Measurements from ENCODE around the gene RFNG. TPM values are rescaled to one million over a fixed set of nuclear protein-coding genes. Genes with fewer than 3 reads are reported as not detected.
A peak's percentile ranks its signal among the peaks of the same experiment; 100 is the strongest.

RFNG gene
- total RNA-seq, 4 donors from 2014 or later: 36.0 to 49.0 (median 38.3) TPM

- peak in 3 of 6 experiments; percentile 43 to 48 (median 46) for TF ChIP-seq CTCF (IDR thresholded peaks at IDR 0.05)
- TF ChIP-seq POLR2A (IDR thresholded peaks at IDR 0.05): peak; percentile 94 to 98
- Histone ChIP-seq H3K36me3 (peaks cover 21 to 22% of the 10 kb centered on the region in 2 donors), H3K9me3 (no peaks in the 10 kb centered on the region), H3K27ac (peak within 1 kb of the TSS; percentile 89 to 97 (median 94)), H3K4me3 (replicated peaks in 1 of 3) (peak within 1 kb of the TSS; percentile 47 to 86 (median 77)), H3K4me1 (peaks cover 21 to 42% of the 10 kb centered on the region in 2 donors), H3K27me3 (no peaks in the 10 kb centered on the region)
- no CpG with 5 or more reads among the region's 124 CpGs for WGBS, 2 donors
- peak; percentile 95 to 96 for DNase-seq
- intact Hi-C loops (cut with DNase I): no loop called here
These were observed 46.7 kb upstream of the RFNG start, which contains the start of gene FASN for GRCh38 chr17:82098169-82098938. Gene FASN, minus strand, starts transcription at chr17:82098236. Its CDS starts 1,791 bp downstream, at chr17:82096445.

GRCh38 chr17:82097919-82098168 lies 46.2 kb upstream of the RFNG start:
- 3% methylated on average over 16 of the region's 36 CpGs; no CpG with 5 or more reads in 1 of the 2 donors for WGBS, 2 donors
- no peak for DNase-seq
- no peaks in the 10 kb centered on the region for H3K9me3 ChIP-seq
- H3K36me3 ChIP-seq: peaks cover 26 to 28% of the 10 kb centered on the region in 2 donors
- intact Hi-C loops (cut with DNase I): no loop called here
- H3K27me3 ChIP-seq: no peaks in the 10 kb centered on the region
- TF ChIP-seq POLR2A (IDR thresholded peaks at IDR 0.05) (no peak), CTCF (IDR thresholded peaks at IDR 0.05) (no peak)
- peak overlapping the region; percentile 47 to 86 (median 77) for H3K4me3 ChIP-seq (replicated peaks in 1 of 3)
- peaks cover 18 to 37% of the 10 kb centered on the region in 2 donors for H3K4me1 ChIP-seq
- H3K27ac ChIP-seq: peak overlapping the region; percentile 74 to 94 (median 85)

DNA sequence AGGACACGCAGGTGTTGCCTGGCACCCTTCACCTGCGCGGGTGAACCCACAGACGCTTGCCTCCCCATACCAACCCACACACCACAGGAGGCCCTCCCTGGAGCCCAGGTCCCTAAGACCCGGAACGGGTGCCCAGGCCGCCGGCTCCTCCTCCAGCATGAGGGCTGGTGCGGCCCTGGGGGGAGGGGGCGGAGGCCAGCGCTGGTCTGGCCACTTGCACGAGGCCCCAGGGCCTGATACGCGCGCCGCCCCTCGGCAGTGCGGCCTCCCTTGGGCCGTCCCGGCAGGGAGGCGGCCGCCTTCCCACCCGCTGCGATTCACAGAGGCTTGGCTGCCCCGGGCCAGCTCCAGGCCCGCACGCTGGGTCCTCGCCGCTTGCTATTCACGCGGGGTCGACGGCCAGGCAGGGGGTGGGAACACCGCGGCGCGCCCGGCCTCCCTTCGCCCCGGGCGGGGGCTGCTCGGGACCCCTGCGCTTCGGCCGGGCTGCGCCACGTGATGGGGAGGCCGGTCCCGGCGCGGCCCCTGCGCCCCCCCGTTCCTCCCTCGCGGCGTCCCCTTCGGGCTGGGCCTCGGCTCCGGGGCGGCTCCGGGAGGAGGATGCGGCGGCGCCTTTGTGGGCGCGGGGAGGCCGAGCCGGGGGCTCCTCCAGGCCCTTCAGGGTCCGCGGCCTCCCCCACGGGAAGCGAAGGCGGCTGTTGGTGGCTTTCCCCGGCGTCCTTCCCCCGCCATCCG lies 45.7 kb upstream of the RFNG start:
- intact Hi-C loops (cut with DNase I): no loop called here
- peak; percentile 61 to 68 for DNase-seq
- Histone ChIP-seq H3K4me1 (peaks cover 18 to 37% of the 10 kb centered on the region in 2 donors), H3K4me3 (replicated peaks in 1 of 3) (peak overlapping the region; percentile 47 to 86 (median 77)), H3K36me3 (peaks cover 30 to 32% of the 10 kb centered on the region in 2 donors), H3K9me3 (no peaks in the 10 kb centered on the region), H3K27me3 (no peaks in the 10 kb centered on the region), H3K27ac (peak overlapping the region; percentile 74 to 94 (median 85))
- 6% methylated on average over 36 of the region's 77 CpGs; no CpG with 5 or more reads in 1 of the 2 donors for WGBS, 2 donors
- TF ChIP-seq POLR2A (IDR thresholded peaks at IDR 0.05) (peak in 1 of 2 donors; percentile 40), CTCF (IDR thresholded peaks at IDR 0.05) (no peak)

GRCh38 chr17:82096709-82097183 lies 45.1 kb upstream of the RFNG start:
- 45 to 100% methylated on average over 2 to 5 of the region's 8 CpGs for WGBS, 2 donors
- Histone ChIP-seq H3K4me1 (peaks cover 18 to 36% of the 10 kb centered on the region in 2 donors), H3K36me3 (peaks cover 33 to 39% of the 10 kb centered on the region in 2 donors), H3K4me3 (replicated peaks in 1 of 3) (peak overlapping the region in 1 of 3 donors; percentile 77), H3K27me3 (no peaks in the 10 kb centered on the region), H3K9me3 (no peaks in the 10 kb centered on the region), H3K27ac (peak overlapping the region in 1 of 3 donors; percentile 74)
- no peak for DNase-seq
- intact Hi-C loops (cut with DNase I): no loop called here
- no peak for TF ChIP-seq CTCF (IDR thresholded peaks at IDR 0.05)
- no peak for TF ChIP-seq POLR2A (IDR thresholded peaks at IDR 0.05)

Data from thyroid gland (tissue), 4 donors.